KBM-7 (cell line): ENCODE results near the gene OPTC.

ENCODE experiments used
- DNase-seq: peaks from one replicate; pipeline ENCODE4 v3.0.0-alpha.2; 2015
- in situ Hi-C: fragments of 300-500 bp; cut with MboI; formaldehyde crosslinking; loops from 2 replicates; pipeline ENCODE4 v1.14.3; 2020; ENCODE audit warnings: low sequenced_read_pairs, low pct_unique_long_range_greater_than_20kb, mixed read lengths

Gene OPTC

DNA sequence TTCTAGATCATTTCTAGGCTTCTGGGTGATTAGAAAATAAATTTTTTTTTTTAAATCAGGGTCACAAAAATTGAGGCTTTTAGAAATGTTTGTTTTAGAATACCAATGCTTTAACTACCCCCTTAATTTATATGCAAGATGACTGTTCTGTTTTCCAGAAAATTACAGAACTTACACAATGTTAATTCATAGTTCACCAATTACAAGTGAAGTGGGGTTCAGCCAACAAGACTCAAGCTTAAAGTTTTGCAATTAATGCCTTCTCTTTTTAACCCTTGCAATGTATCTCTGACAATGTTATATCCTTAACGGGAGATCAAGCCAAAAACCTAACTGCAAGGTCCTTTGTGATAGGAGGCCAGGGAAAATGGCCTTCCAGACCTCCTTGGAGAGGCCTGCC lies 12.8 kb upstream of the OPTC start:
- DNase-seq = no peak
- in situ Hi-C loops = loop anchor here (10.0 kb wide), 1 partner anchor 206 kb away; no protein-coding TSS in a partner anchor

DNA sequence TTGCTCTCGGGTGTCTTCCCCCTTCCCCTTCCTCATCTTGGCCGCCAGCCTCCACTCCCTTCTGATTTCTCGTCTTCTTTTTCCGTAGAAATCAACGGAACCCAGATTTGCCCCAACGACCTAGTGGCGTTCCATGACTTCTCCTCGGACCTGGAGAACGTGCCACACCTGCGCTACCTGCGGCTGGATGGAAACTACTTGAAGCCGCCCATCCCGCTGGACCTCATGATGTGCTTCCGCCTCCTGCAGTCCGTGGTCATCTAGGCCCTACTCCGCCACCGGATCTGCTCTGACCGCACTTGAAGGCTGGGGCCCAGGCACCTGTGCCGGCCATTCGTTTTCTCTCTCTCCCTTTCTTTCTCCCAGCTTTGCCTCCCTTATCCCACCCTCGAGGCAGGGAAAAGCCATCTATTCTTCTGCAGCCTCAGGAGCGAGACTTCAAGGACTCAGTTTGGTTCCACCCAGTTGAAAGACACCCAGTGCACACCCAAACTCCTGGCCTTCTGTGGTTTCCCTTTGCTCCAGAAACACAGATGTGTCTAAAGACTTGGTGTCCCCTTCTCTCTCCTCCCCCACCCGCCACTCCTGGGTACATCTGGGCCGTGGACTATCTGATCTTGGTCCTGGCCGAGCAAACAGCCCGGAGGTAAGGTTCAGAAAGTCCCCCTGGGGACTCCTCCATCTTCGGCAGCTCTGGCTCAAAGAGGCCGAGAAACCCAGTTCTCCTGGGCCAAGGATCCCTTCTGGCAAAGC lies 7.2 kb upstream of the OPTC start:
- DNase-seq = no peak
- in situ Hi-C loops = loop anchor here (10.0 kb wide), 1 partner anchor 212 kb away; no protein-coding TSS in a partner anchor

DNA sequence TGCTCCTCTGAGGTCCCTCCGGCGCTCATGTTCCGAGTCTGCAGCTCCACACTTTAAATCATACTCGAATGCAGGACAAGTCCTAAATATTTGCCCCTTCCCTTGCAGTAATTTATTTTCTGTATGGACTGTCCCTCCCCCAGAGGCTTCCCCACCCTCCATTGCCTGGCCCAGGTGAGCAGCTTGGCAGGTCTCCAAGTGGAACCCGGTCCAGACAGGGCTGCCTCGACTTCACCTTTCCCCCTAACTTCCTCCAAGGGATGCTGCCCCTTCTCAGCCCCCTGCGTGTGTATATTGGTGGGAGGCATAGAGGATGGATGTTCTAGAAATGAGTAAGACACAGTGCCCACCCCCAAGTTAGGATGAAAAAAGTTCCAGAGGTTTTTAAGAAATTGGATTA lies 5.4 kb upstream of the OPTC start:
- in situ Hi-C loops = loop anchor here (10.0 kb wide), 1 partner anchor 214 kb away; no protein-coding TSS in a partner anchor
- DNase-seq = no peak

DNA sequence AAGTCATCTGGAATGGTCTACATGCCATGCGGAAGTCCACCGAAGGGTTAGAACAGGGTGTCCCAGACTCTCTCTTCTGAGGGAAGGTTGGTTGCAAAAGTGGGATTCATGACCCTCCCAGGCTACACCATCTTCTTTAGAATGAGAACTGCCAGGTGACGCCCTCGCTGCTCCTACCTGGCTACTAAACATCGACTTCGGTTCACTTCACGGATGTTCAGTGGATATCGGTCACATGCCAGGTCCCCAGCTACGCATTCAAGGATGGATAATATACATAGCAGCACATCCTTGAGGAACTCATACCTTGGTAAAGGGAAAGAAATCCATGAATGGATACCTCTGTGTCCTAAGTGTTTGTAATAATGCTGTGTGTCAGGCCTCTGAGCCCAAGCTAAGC lies 3.3 kb upstream of the OPTC start:
- in situ Hi-C loops = no loop called here
- DNase-seq = no peak

DNA sequence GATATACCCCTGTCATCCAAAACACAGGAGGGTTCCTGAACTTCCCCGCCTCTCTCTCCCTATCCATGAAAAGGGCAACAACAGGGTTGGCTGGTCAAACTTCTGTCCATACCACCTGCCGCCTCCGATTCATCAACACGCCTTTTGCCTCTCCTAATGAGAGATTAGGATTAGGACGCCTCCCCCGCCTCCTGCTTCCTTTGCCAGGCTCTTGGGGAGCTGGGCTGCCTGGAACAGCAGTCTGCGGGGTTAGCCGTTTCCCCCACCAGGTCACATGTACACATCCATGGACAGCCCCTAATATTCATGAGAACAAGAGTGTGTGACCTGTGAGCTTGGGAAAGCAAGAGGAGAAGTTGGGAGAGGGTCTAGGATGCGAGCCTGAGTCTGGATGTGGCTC lies 2.3 kb upstream of the OPTC start:
- DNase-seq = no peak
- in situ Hi-C loops = no loop called here

DNA sequence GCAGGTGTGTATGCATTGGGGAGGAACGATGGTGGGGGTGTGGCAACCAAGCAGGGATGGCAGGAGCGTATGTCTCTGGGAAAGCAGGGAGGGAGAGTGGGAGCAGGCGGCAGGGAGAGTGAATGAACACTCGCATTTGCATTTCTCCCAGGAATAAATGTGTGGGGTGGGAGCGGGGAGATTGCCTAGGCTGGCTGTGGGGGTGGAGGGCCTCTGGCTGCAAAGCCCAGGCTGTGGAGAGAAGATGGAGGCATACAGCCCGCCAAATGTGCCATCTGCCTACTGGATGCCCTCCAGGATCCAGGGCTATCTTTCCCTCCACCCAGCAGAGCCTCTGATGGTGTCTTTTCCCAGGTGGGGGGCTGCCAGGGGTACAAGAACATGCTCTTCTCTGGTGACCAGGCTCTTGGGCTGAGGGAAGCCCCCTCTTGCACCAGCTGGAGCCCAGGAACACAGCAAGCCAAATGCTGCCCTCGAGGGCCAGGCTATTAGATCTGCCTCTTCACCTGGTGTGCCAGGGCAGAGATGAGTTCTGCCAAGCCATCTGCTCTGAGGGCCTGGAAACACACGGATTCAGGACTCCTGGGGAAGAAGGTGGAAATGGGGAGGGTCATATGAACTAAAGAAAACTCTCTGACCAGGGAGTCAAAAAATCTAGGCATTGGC lies 1.7 kb upstream of the OPTC start:
- DNase-seq = no peak
- in situ Hi-C loops = no loop called here

DNA sequence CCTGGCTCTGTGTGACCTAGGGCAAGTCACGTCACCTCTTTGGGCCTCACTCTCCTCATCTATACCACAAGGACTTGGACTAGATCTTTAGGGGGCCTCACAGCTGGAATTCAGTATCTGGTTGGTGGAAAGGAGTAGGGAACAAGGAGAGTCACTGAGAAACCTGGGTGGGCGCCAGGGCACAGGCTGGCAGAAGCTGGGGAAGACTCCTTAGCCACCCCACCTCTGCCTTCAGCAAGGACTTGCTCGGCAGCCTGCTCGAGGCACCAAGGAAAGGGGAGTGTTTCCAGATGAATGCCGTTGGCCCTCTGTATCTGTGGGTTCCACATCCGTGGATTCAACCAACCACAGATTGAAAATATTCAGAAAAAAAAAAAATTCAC lies 1.2 kb upstream of the OPTC start:
- in situ Hi-C loops = no loop called here
- no peak for DNase-seq

DNA sequence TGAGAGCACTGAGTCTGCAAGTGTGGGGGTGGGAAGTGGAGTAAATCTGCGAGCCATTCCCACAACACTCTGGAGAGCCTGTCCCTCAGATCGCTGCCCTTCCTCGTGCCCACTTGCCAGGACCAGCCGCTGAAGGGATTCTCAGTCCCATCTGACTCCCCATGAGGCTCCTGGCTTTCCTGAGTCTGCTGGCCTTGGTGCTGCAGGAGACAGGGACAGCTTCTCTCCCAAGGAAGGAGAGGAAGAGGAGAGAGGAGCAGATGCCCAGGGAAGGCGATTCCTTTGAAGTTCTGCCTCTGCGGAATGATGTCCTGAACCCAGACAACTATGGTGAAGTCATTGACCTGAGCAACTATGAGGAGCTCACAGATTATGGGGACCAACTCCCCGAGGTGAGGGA lies 1.9 kb downstream of the OPTC start:
- in situ Hi-C loops = no loop called here
- DNase-seq = no peak

DNA sequence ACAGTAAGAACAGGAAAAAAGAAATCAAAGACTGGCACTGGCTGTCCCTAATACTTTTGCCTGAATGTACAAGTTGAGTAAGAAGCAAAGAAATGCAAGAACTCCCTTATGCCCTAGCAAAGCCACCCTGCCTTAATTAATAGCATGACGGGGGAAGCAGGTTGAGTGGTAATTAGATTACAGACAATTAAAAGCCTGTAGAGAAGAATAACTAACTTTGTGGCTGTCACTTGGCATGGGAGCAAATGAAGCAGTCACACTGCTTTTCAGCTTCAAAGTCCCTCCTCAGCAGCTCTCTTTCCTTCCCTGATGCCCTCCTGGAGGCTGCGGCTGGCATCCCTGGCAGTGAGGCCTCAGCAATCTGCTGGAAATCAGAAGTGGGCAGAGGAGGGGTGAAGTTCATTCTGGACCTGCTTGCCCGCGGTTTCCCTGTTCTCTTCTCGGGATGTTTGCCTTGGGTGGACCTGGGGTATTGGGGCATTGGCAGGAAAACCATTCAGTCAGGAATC lies 3.4 kb downstream of the OPTC start:
- in situ Hi-C loops = no loop called here

DNA sequence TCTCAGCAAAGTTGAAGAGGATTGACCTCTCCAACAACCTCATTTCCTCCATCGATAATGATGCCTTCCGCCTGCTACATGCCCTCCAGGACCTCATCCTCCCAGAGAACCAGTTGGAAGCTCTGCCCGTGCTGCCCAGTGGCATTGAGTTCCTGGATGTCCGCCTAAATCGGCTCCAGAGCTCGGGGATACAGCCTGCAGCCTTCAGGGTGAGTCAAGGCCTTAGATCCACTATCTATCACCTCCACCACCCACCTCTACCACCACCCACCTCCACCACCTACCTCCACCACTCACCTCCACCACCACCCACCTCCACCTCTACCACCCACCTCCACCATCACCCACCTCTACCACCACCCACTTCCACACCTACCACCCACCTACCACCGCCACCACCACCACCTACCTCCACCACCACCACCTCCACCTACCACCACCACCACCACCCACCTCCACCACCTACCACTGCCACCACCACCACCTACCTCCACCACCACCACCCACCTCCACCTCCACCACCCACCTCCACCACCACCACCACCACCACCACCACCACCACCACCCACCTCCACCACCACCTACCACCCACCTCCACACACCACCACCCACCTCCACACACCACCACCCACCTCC lies 5.8 kb downstream of the OPTC start:
- in situ Hi-C loops = no loop called here

More for the DNA sequence above, 3.4 kb downstream of the OPTC start:
- DNase-seq = no peak

DNA sequence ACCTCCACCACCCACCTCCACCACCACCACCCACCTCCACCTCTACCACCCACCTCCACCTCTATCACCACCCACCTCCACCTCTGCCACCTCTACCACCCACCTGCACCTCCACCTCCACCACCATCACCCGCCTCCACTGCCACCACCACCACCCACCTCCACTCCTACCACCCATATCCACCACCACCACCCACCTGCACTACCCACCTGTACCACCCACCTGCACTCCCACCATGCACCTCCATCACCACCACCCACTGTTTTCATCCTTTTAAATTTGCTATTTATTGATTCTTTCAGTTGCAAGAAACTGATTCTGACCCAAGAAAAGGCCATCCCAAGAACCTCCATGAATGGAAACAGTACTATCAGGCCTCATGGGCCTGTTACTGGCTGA lies 6.3 kb downstream of the OPTC start:
- in situ Hi-C loops = no loop called here
- DNase-seq = no peak

More for the DNA sequence above, 5.8 kb downstream of the OPTC start:
- DNase-seq = no peak

DNA sequence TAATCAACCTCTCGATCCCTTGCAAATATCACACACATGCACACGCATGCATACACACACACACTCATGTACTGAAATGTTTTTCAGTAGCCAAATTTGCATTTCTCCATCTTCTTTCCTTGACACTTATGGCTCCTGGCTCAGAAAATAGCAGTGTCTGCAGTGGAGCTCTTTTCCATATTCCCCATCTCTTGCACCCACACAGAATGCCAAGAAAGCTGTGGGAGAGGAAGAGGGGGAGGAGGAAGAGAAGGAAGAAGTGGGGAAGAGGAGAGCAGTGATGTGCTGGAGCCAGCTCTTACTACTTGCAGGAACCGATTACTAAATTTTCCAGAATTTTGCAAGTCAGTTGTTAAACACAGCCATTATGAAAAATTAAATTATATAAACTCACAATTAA lies 9.9 kb downstream of the OPTC start:
- in situ Hi-C loops = no loop called here
- no peak for DNase-seq

DNA sequence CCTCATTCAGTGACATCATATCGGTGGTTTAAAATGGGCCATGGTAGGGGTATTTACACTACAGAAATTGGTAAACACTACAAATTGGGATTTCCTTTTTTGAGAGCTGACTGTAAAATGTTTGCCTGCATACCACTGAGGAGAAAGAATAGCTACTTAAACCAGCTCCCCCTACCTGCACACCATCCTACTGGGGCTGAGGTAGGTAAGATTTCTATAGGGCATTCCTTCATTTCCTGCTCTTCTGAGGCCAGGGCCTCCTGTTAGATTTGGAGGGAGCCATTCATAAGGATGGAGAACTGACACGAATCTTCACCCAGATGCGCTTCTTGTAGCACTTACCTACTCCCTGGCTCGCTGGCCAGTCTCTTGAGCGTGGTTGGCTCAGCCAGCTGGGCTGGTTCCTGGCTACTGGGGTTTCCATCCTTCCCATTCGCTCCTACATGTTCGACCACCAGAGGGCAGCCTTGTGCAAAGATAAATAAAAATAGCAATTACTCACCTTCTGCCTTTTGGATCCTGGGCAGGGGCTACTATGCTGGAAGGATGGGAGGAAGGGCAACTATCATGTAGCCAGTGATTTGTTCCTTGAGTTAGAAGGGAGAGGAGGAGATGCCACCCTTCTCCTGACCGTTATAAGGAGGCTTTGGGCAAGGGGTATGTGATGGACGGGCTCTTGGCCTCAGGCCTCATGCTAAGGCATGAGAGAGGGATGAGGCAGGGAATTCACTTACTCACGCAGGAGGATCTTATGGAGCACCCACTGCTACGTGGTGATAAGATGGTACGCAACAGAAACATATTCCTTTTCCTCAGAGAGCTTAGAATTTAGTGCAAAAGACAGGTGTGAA lies 10.7 kb downstream of the OPTC start:
- in situ Hi-C loops = no loop called here
- DNase-seq = peak; percentile 77

DNA sequence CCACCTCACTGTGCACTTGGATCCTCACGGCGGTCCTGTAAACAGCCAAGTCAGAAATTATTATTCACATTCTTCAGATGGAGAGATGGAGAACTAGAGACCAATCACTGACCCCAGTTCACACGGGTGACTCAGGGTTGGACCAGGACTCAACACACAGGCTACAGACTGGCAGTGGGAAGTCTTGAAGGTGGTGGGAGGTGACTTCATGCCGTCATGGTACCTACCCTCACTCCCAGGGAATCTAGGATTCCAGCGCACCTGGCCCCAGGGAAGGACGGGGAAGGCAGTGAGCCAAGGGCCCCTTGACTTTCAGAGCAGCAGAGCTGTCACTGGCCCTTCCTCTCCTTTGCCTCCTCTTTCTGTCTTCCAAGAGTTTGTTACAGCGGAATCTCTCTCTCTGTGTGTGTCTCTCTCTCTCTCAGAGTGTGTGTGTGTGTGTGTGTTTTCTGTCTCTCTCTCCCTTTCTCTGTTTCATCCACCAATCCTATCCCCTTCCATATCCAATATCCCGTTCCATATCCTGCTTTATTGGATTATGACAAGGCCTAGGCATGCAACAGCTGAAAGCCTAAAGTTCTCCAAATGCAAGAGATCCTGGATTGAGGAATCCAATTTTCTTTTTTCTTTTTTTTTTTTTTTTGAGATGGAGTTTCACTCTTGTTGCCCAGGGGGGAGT lies 11.7 kb downstream of the OPTC start:
- in situ Hi-C loops = no loop called here
- no peak for DNase-seq

DNA sequence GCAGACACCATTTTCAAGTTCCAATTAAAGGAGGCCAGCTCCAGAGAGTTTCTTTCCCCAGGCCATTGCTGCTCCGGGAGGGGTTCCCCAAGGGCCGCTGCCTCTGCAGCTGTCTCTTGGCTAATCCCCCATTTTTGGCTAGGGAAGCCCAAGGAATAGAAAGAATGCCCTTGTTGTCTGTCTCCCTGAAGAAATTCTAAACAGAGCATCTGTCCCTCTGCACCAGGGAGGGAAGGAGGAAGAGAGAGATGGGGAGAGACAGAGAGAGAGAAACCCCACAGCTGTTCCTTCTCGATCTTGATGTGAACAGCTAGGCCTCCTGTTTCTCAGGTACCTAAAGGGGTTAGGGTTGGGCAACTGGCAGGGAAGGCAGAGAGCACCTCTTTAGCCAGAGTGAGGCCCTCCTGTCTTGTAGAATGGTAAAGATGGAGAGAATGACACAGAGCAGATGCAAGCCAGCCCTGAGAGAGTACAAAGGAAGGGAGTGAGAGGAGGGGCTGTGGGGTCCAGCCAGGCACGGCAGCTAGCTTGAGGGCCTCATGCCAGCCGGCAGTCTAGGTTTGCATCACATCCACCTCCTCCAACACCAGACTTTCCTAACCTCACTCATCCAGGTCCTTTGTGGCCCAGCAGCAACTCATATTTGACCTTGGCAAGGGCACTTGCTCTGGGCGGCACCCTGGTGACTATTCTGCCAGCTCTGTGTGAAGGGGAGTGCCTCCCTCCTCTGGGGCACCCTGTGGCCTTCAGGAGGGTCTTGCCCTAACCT lies 13.1 kb downstream of the OPTC start:
- in situ Hi-C loops = no loop called here
- DNase-seq = no peak

DNA sequence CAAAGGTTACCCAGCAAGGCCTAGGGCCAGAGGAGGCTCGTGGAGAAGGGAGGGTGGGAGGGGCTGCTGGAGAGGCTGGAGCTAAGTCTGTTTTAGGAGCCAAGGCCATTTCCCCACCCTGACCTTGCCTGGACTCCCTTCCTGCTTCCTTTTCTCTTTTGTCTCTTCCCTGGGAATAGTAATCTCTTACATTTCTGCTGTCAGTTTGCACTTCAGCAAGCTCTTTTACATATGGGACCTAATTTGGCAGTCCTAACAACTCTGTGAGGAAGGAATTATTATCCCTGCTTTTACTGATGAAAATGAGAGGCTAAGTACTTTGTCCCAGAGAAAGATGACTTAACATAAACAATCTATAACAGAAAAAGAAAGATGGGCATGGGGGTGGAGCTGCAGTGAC lies 13.8 kb downstream of the OPTC start:
- DNase-seq = no peak
- in situ Hi-C loops = no loop called here

DNA sequence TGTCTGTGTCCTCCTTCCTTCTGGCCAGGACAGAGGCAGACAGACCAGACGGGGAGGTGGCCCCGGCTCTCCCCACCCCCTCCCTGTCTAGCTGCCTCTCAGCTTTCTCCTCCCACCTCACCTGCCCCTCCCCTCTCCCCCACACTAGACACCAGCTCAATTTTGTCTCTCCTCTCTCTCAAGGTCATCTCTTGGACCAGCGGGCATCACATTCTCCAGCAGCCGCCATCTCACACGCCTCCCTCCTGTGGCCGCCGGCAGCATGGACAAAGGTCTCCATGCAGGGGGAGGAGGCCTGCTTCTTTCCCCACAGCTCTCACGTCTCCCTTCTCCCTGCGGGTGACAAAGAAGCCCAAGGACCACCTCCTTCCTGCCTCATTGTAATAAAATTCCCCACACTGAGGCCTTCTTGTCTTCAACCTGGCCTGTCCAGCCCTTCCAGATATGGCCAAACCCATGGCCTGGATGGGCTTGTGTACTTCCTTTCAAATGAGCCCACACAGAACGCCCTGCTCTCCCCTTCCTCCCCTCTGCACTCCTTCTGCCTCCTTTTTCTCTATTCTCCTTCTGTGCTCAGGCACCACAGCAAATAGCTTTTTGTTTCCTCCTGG lies 14.6 kb downstream of the OPTC start:
- in situ Hi-C loops = no loop called here
- DNase-seq = no peak

DNA sequence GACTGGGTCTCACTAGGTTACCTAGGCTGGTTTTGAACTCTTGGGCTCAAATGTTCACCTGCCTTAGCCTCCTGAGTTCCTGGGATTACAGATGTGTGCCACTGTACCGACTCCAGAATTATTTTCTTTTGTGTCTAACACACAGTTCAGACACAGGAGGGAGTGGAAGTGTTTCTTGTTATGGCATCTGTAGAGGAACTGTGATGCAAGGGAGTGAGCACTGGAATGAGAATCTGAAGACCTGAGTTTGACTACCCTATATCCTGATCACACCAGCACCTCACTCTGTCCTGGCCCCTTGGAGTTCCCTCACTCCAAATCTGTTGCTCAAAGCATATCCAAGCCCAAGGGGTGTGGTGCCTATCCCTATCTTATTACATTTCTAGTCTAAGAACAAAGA lies 15.2 kb downstream of the OPTC start:
- in situ Hi-C loops = no loop called here
- DNase-seq = no peak
